SK-N-DZ (cell line): Measurements from ENCODE around the gene ADAMTS2.

ENCODE experiments used
- DNase-seq: peaks from one replicate; pipeline ENCODE4 v3.0.0-alpha.2; 2015; ENCODE audit warnings: low spot score

The ADAMTS2 gene

GRCh38 chr5:179127136-179128040 is 217.9 kb downstream of the ADAMTS2 start:
- no peak for DNase-seq

GRCh38 chr5:179126506-179126991 is 218.7 kb downstream of the ADAMTS2 start:
- DNase-seq, result no peak

GRCh38 chr5:179125789-179126505 is 219.3 kb downstream of the ADAMTS2 start:
- no peak for DNase-seq

GRCh38 chr5:179124853-179125788 is 220.1 kb downstream of the ADAMTS2 start:
- no peak for DNase-seq

GRCh38 chr5:179124273-179124852 is 220.9 kb downstream of the ADAMTS2 start:
- DNase-seq, result no peak

- no peak for DNase-seq
These were observed 221.6 kb downstream of the ADAMTS2 start for GRCh38 chr5:179123491-179124272.

GRCh38 chr5:179123109-179123426 is 222.2 kb downstream of the ADAMTS2 start:
- DNase-seq, result no peak

- DNase-seq, result no peak
These were observed 222.7 kb downstream of the ADAMTS2 start for GRCh38 chr5:179122411-179123108.

GRCh38 chr5:179121667-179122111 is 223.6 kb downstream of the ADAMTS2 start:
- no peak for DNase-seq

- no peak for DNase-seq
These were observed 224.2 kb downstream of the ADAMTS2 start for GRCh38 chr5:179120951-179121666.

GRCh38 chr5:179120421-179120861 is 224.8 kb downstream of the ADAMTS2 start:
- DNase-seq, result no peak

GRCh38 chr5:179119415-179120170 is 225.7 kb downstream of the ADAMTS2 start:
- no peak for DNase-seq

- no peak for DNase-seq
These were observed 226.4 kb downstream of the ADAMTS2 start for GRCh38 chr5:179118756-179119414.

GRCh38 chr5:179118338-179118737 is 226.9 kb downstream of the ADAMTS2 start:
- DNase-seq, result no peak

GRCh38 chr5:179115845-179116524 is 229.3 kb downstream of the ADAMTS2 start:
- DNase-seq, result no peak

GRCh38 chr5:179115307-179115706 is 230.0 kb downstream of the ADAMTS2 start:
- DNase-seq, result no peak

- DNase-seq, result no peak
These were observed 230.5 kb downstream of the ADAMTS2 start for GRCh38 chr5:179114756-179115155.
